Ureter (tissue), 1 donor: ENCODE data around the gene CAVIN3. TPM values are rescaled to one million over a fixed set of nuclear protein-coding genes. Genes with fewer than 3 reads are reported as not detected.

Experiments
- DNase-seq: peaks from one replicate; pipeline ENCODE4 v3.0.0-alpha.2; 2020; ENCODE audit warnings: low spot score
- total RNA-seq: library from RNA; stranded (reverse); gene quantifications from one replicate; pipeline ENCODE4 v1.2.4, GENCODE V29; 2023
- donor health status: DM: yes; HTN: yes; CAD: no.

The CAVIN3 gene
- total RNA-seq: 39.0 TPM

- DNase-seq: peak; percentile 87
Observed at GRCh38 chr11:6320411-6321155, at the start of gene CAVIN3. Gene CAVIN3, minus strand, starts transcription at chr11:6320501. Its CDS starts 25 bp downstream, at chr11:6320476.

- DNase-seq: no peak
Observed at GRCh38 chr11:6365659-6366058, 45.4 kb upstream of the CAVIN3 start.

DNA sequence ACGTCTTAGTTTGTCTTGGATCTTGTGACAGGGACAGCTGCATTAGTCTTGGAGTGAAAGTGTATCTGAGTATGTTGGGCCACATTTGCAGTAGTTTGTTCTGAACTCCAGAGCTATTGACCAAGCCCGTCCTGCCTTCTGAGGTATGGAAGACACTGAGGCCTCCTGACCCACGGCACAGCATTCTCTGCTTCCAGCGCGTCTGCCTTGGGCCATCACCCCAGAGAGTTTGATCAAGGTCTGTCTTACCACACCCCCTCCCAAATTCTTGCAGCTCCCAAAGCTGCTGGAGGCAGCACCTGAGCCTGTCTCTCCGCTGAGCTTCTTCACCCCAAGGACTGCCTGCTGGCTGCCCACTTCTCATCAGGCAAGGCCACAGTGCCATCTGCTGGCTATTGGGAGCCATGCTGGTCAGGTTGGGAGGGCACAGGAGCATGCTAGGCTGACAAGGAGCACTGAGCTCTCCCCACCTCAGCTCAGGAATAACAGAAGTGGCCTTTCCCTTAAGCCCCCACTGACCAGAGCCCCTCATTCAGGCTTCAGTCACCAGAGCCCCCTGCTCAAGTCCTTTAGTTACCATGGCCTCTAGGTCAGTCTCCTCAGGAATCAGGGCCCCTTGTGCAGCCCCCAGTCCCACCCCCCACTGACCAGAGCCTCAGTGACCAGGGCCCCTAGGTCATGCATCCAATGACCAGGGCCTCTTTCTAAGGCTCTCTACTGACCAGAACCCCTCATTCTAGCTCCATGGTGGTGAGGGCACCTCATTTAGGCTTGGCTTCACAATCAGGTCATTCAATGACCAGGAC, 42.8 kb upstream of the CAVIN3 start:
- peak; percentile 79 for DNase-seq

GRCh38 chr11:6362185-6362872, 42.0 kb upstream of the CAVIN3 start:
- DNase-seq: no peak

GRCh38 chr11:6360183-6360582, 39.9 kb upstream of the CAVIN3 start:
- no peak for DNase-seq

DNA sequence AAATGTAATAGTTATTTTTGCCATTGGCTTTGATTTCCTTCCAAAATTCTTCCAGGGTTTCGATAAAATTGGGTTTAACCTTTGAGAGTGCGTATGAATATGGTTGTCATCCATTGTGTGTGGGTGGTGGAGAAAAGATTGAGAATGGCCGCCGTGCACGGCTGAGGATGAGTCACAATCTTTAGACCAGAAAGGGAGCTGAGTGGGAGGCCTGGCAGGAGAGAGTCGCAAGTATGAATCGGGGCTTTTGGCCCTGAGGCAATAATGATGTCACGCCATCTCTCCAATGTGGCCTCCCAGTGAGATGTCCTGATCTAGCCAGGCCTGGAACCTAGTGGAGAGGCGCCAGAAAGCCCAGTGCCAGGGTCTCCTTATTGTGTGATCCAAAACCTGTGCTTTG, 36.9 kb upstream of the CAVIN3 start:
- peak; percentile 48 for DNase-seq

DNA sequence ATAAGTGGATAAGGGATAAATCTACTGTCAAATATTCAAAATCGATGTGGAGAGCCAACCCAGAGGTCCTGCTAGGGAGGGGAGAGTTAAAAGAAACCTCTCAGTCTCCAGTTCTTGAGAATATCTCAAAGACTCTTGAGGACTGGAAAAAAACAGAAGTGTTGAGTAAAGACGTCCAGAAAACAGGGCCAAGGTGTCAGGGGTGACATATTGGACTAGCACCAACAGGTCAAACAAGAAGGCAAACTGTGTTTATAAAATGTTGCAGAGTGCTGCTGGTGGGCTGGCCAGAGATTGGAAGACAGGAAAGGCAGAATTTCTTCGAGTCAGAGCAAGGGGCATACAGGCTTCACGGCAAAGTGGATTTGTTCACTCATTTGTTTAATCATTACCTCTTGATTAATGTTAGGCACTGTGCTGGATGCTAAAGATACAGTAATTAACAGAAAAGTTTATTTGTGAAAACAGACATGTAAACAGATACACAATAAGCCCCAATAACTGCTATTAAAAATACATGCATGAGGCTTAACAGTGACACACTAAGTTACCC, 36.3 kb upstream of the CAVIN3 start:
- no peak for DNase-seq

DNA sequence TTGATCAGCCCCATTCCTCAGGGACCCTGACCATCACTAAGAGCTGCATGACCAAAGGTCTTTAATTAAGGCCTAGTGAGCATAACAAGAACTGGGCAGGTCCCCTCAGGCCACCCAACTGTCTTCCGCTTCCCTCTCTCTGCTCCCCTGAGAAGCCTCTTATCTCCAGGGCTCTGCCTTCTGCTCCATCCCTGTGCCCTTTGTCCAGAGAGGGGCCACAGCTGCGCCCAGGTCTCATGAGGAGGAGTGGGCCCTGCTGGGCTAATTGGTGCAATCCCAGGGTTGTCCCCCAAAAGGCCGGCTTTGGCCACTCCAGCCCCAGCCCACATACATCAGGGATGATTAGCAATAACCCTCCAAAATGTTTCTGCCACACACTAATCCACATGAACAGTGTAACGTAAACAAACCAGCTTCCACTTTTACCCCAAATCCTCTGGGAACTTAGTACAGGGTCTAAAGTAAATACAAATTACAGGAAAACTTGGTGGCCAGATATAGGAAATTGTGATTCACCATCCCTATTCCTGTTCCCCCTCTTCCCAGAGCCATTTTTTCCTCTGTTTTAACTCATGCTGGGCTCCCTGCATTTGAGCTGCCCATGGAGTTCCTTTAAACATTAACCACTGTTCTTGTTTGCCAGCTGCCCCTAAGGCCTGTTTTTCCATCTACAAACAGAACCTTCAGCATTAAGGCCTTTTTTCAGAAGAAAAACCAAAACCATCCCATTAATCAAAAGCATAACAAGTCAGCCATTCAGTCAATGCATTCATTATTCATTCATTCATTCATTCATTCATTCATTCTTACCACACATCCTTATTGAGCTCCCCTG, 34.6 kb upstream of the CAVIN3 start:
- no peak for DNase-seq

DNA sequence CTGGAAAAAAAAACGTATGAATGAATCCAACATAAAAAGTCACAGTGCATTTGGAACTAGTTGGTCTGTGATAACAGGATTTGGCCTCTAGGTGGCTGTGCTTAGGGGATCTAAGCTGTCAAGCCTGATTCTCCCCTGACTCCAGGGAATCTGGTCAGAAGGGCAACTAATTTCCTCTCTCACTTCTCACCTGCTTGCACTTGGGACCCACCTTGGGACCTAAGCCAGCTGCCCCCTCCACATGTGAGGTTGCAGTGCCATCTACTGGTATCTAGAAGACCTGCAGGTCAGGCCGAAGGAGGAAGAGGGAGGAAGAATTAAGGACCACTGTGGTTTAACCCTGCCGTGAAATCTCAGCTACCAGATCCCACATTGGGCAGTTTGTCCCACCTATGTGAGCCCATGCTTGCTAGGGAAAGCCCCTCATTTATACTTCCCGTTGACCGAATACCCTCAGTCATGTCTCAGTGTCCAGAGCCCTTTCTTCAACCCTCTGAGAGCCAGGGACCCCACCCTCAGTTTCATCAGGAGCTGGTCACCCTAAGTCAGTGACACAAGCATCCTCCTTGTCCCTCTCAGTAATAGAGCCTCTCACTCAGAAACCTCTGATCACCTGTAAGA, 33.2 kb upstream of the CAVIN3 start:
- peak; percentile 46 for DNase-seq

GRCh38 chr11:6351782-6352382, 31.6 kb upstream of the CAVIN3 start:
- no peak for DNase-seq

GRCh38 chr11:6350486-6350885, 30.2 kb upstream of the CAVIN3 start:
- DNase-seq: no peak

DNA sequence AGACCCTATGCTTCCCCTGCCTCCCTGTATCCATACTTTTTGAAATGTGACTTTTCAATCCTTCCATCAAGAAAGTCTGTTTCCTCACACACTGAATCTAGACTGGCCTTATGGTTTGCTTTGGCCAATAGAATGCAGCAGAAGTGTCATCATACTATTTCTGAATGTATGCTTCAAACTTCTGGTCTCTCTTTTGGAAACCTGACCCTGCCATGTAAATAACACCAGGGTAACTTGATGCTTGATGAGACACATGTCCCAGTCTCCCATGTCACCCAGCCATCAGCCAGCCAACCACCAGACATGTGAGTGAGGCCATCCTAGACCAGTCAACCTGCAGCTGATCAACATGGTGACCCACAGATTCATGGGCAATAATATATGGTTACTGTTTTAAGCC, 29.7 kb upstream of the CAVIN3 start:
- DNase-seq: no peak

DNA sequence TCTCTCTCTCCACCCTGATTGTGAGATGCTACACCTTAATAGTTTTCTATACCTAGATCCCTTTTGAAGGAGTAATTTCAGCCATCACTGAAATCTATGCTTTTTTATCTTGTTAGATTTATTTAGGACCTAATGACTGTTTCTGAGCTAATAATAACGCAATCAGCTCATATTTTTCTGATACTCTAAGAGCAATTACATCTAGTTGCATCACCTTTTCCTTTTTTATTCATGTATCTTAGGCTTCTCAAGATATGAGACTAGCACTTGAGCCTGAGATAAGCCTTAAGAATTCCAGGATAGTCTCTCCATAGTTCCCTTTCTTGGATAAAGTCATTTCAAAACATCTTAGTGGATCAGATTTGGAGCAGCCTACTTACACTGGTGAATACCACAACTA, 25.1 kb upstream of the CAVIN3 start:
- no peak for DNase-seq

DNA sequence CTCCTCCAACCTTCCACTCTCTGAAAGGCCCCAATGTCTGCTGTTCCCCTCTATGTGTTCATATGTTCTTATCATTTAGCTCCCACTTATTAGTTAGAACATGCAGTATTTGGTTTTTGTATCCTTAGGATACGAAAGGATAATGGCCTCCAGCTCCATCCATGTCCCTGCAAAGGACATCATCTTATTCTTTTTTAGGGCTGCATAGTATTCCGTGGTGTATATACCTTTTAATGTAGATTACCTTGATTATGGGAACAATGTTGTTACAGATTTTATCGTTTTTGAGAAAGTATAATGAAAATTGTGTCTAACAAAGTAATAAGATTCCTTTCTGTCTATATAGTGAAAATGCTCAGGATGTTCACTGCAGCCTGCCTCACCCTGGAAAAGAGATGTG, 16.0 kb upstream of the CAVIN3 start:
- no peak for DNase-seq

GRCh38 chr11:6334806-6335205, 14.5 kb upstream of the CAVIN3 start:
- no peak for DNase-seq

DNA sequence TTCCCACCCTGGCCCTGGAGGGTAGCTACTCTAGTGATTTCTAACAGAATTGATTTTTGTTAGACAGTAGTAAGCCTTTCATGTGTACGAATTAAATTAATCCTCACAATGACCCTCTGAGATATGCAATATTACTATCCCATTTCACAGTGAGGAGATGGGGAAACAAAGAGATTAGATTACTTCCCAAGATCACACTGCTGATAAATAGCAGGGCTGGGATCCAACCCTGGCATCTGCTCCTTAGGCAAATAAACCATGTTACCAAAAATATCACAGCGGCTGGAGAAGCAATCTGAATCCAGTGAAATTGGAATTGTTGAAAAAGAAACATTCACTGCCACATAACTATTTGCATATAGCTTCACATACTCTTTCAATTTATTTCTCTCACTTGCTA, 12.8 kb upstream of the CAVIN3 start:
- no peak for DNase-seq

DNA sequence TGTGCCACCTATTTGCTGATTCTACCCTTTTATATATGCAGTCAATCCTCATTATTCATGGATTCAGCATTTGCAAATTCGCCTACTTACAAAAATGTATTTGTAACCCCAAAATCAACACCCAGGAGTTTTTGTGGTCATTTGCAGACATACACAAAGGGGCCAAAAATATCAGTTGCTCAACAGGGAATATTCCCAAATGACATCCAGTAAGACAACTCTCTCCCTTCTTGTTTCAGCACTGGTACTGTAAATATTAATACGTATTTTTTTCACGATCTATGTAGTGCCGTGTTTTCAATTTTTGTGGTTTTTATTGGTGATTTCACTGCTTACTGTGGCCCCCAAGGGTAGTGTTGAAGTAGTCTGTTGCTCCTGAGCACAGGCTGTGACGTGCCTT, 11.8 kb upstream of the CAVIN3 start:
- no peak for DNase-seq

DNA sequence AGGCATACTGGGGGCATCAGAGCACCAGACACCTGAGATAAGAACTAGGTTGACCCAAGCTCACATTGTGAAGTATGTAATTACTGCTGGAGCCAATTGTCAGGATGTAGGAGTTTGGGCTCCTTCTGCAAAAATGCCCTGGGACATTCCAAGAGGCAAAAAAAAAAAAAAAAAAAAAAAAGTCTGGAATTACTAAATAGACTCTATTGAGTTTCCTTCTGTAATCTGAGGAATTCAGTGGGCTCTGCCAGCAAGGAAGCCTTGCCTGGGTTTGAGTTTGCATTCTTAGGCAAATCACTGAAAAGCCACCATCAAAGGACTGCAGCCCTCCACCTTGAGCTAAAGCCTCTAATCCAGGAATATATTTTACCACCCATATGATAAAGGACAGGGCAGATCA, 8.0 kb upstream of the CAVIN3 start:
- no peak for DNase-seq

- no peak for DNase-seq
Observed at GRCh38 chr11:6327806-6328205, 7.5 kb upstream of the CAVIN3 start.

DNA sequence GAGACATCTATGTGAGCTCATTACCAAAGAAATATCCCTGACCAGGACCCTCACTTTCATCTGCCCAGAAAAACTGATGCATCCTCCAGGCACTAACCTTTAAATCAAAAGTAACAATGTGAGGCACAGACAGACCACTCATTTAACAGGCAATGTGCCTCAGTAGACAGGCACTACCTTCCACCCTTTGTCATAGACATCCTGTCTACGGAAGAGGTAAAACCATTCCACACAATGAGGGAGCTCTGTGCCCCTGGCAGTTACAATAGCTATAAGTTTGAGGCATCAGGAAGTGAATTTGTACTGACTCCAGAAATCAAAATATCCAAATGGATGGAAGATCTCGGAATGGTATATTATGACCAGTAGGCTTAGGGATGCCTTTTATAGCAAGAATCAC, 6.7 kb upstream of the CAVIN3 start:
- DNase-seq: no peak

GRCh38 chr11:6326303-6326702, 6.0 kb upstream of the CAVIN3 start:
- DNase-seq: no peak
